Measurements from ENCODE around the gene CCDC68. TPM values are rescaled to one million over a fixed set of nuclear protein-coding genes. Genes with fewer than 3 reads are reported as not detected.
A peak's percentile ranks its signal among the peaks of the same experiment; 100 is the strongest.

CCDC68 gene
- total and polyA plus RNA-seq, 2 experiments from 2014 or later = 0.04 to 1.3 TPM

DNA sequence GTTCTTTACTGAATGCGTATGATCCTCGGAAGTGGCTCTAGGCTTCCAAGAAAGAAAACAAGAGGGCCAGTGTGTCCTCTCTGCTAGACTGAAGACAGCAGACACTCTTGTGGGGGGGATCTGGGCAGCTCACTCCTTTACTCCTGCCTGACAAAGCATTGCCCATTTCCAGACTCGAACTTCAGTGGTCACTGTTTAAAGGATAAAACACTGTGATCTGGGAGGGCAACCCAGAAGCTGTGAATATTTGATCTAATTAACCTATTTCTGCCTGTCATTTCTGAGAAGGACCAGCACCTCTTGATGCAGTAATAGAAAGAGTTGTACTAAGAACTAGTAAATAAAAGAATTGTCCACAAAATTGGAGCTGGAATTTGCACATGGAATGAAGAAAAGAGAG lies 24.5 kb upstream of the CCDC68 start:
- TF ChIP-seq, protein P1, sequence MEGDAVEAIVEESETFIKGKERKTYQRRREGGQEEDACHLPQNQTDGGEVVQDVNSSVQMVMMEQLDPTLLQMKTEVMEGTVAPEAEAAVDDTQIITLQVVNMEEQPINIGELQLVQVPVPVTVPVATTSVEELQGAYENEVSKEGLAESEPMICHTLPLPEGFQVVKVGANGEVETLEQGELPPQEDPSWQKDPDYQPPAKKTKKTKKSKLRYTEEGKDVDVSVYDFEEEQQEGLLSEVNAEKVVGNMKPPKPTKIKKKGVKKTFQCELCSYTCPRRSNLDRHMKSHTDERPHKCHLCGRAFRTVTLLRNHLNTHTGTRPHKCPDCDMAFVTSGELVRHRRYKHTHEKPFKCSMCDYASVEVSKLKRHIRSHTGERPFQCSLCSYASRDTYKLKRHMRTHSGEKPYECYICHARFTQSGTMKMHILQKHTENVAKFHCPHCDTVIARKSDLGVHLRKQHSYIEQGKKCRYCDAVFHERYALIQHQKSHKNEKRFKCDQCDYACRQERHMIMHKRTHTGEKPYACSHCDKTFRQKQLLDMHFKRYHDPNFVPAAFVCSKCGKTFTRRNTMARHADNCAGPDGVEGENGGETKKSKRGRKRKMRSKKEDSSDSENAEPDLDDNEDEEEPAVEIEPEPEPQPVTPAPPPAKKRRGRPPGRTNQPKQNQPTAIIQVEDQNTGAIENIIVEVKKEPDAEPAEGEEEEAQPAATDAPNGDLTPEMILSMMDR (IDR thresholded peaks at IDR 0.05; ENCODE audit: low read depth, low read length) = no peak
- no peaks in the 10 kb centered on the region for H3K27me3 ChIP-seq
- no peak for DNase-seq (ENCODE audit: low read depth in 1 of 2, low spot score in 1 of 2)
- no peak overlapping the region for H3K4me3 ChIP-seq
- no peak overlapping the region for H3K27ac ChIP-seq
- no peaks in the 10 kb centered on the region for H3K36me3 ChIP-seq
- H3K4me1 ChIP-seq (ENCODE audit: low read depth) = no peaks in the 10 kb centered on the region
- H3K9me3 ChIP-seq (ENCODE audit: low read depth) = no peaks in the 10 kb centered on the region

DNA sequence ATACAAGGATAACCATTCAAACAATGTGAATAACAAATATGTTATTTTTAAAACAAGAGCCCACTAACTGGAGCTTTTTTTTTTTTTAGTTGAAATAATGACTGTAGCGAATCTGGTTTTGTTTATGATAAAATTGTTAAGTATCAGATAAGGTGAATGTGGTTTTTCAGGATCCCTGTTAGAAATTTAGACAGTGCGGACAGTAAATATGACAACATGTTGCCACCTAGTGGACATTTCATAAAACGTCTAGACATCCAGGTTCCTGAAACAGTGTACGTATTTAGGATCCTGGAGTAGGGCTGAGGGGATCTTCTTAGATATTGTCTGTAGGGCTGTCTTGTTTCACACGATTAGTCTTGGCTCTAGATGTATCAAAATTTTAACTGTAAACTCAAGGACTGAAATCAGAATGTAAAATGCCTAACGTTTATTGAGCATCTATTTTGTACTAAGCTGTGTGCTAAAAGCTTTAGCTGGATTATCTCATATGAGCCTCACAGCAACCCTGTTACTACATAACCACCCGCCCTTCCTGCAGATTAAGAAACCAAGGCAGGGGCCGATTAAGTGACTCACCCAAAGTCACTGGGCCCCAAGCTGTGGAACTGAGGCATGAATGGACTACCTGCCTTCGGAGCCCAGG lies 23.9 kb upstream of the CCDC68 start:
- no peak overlapping the region for H3K4me3 ChIP-seq
- no peaks in the 10 kb centered on the region for H3K27me3 ChIP-seq
- H3K27ac ChIP-seq = no peak overlapping the region
- no peaks in the 10 kb centered on the region for H3K36me3 ChIP-seq
- no peaks in the 10 kb centered on the region for H3K4me1 ChIP-seq (ENCODE audit: low read depth)
- DNase-seq (ENCODE audit: low read depth in 1 of 2, low spot score in 1 of 2) = peak; percentile 52 to 81
- TF ChIP-seq, protein P1 (IDR thresholded peaks at IDR 0.05; ENCODE audit: low read depth, low read length) = peak; percentile 55
- no peaks in the 10 kb centered on the region for H3K9me3 ChIP-seq (ENCODE audit: low read depth)

DNA sequence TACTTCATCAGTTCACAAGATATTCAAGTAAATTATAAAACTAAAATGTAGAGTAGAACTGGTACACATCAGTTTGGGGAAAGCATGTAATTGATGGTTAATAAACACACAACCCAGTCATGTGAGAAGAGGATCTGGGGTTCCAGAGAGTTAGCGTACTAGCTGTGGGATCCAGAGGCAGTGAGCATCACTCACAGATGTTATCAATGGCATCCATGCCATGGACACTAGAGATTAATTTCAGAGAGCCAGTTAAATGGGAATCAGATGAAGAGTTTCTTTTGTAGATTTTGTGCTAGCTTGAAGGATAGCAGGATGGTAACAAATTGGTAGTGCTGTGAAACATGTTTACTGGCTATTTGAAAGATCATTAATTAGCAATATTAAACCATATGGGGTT lies 21.8 kb upstream of the CCDC68 start:
- TF ChIP-seq, protein P1 (IDR thresholded peaks at IDR 0.05; ENCODE audit: low read depth, low read length) = no peak
- DNase-seq (ENCODE audit: low read depth in 1 of 2, low spot score in 1 of 2) = no peak

DNA sequence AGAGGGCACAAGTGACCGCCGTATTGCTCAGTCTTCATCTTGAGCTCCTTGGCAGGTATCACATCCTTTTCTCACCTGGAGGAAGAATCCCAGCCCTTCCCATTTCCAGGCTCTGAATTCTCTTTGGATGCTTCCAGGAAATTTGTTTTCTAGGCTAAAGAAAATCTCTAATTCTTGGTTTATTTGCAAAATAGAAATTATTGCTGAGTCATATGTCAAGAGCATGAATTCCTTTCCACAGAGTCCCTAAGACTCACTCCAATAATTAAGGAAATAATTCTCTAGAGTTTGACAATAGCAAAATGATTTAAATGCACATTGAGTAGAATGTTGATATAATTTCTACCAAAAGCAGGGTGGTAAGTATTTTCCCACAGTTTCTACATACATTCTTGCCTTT lies 16.3 kb upstream of the CCDC68 start:
- no peak for DNase-seq (ENCODE audit: low read depth in 1 of 2, low spot score in 1 of 2)
- Histone ChIP-seq H3K27ac (no peak overlapping the region), H3K4me3 (no peak overlapping the region), H3K27me3 (no peaks in the 10 kb centered on the region), H3K9me3 (ENCODE audit: low read depth) (no peaks in the 10 kb centered on the region), H3K36me3 (no peaks in the 10 kb centered on the region), H3K4me1 (ENCODE audit: low read depth) (no peaks in the 10 kb centered on the region)
- TF ChIP-seq, protein P1 (IDR thresholded peaks at IDR 0.05; ENCODE audit: low read depth, low read length) = no peak

More for the DNA sequence above, 21.8 kb upstream of the CCDC68 start:
- H3K27me3 ChIP-seq = no peaks in the 10 kb centered on the region
- no peaks in the 10 kb centered on the region for H3K4me1 ChIP-seq (ENCODE audit: low read depth)
- H3K9me3 ChIP-seq (ENCODE audit: low read depth) = no peaks in the 10 kb centered on the region
- no peaks in the 10 kb centered on the region for H3K36me3 ChIP-seq
- no peak overlapping the region for H3K4me3 ChIP-seq
- H3K27ac ChIP-seq = no peak overlapping the region

DNA sequence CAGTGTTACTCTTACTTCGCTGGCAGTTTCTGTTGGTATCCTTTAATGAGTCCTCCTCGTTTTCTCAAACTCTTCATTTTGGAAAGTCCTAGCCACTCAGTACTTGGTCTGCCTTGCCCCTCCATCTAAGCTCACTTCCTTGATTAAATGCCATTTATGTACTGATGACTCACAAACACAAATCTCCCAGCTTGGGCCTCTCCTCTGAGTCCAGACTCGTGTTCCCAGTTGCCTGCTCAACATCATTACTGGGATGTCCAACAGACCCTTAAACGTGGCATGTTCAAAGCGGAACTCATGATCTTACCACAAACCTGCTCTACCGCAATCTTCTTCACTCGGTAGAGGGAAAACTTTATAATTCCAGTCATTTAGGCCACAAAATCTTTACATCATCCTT lies 13.8 kb upstream of the CCDC68 start:
- Histone ChIP-seq H3K27me3 (no peaks in the 10 kb centered on the region), H3K36me3 (no peaks in the 10 kb centered on the region), H3K4me3 (no peak overlapping the region), H3K27ac (no peak overlapping the region), H3K4me1 (ENCODE audit: low read depth) (no peaks in the 10 kb centered on the region), H3K9me3 (ENCODE audit: low read depth) (no peaks in the 10 kb centered on the region)
- TF ChIP-seq, protein P1 (IDR thresholded peaks at IDR 0.05; ENCODE audit: low read depth, low read length) = no peak
- DNase-seq (ENCODE audit: low read depth in 1 of 2, low spot score in 1 of 2) = no peak

Measured in cardiac muscle cell (in vitro differentiated cells and primary cell).